ENCODE results near the gene SEL1L3.
A peak's percentile ranks its signal among the peaks of the same experiment; 100 is the strongest.

SEL1L3 gene

GRCh38 chr4:25890571-25891485, 28.0 kb upstream of the SEL1L3 start:
- Histone ChIP-seq H3K36me3 (ENCODE audit: insufficient read depth, low read length) (no peaks in the 10 kb centered on the region), H3K4me1 (ENCODE audit: control insufficient read depth, insufficient read depth, low read length) (no peaks in the 10 kb centered on the region), H3K27me3 (ENCODE audit: control insufficient read depth, insufficient read depth, low read length) (no peaks in the 10 kb centered on the region), H3K9me3 (replicated peaks; ENCODE audit: low read length) (no peaks in the 10 kb centered on the region), H3K4me3 (ENCODE audit: low read length) (no peak overlapping the region), H3K4me2 (ENCODE audit: low read length) (no peak overlapping the region), H3K9ac (ENCODE audit: low read depth, low read length) (no peak overlapping the region)

- H3K4me3 ChIP-seq (ENCODE audit: low read length) = no peak overlapping the region
- H3K4me2 ChIP-seq (ENCODE audit: low read length) = no peak overlapping the region
- H3K4me1 ChIP-seq (ENCODE audit: control insufficient read depth, insufficient read depth, low read length) = peaks cover 3% of the 10 kb centered on the region
- H3K9ac ChIP-seq (ENCODE audit: low read depth, low read length) = no peak overlapping the region
- no peaks in the 10 kb centered on the region for H3K27me3 ChIP-seq (ENCODE audit: control insufficient read depth, insufficient read depth, low read length)
- no peaks in the 10 kb centered on the region for H3K36me3 ChIP-seq (ENCODE audit: insufficient read depth, low read length)
- H3K9me3 ChIP-seq (replicated peaks; ENCODE audit: low read length) = no peaks in the 10 kb centered on the region
Observed at GRCh38 chr4:25889589-25890503, 27.1 kb upstream of the SEL1L3 start.

GRCh38 chr4:25888781-25889180, 26.0 kb upstream of the SEL1L3 start:
- Histone ChIP-seq H3K4me2 (ENCODE audit: low read length) (no peak overlapping the region), H3K9me3 (replicated peaks; ENCODE audit: low read length) (no peaks in the 10 kb centered on the region), H3K36me3 (ENCODE audit: insufficient read depth, low read length) (no peaks in the 10 kb centered on the region), H3K27me3 (ENCODE audit: control insufficient read depth, insufficient read depth, low read length) (no peaks in the 10 kb centered on the region), H3K9ac (ENCODE audit: low read depth, low read length) (no peak overlapping the region), H3K4me1 (ENCODE audit: control insufficient read depth, insufficient read depth, low read length) (peaks cover 13% of the 10 kb centered on the region), H3K4me3 (ENCODE audit: low read length) (no peak overlapping the region)

- H3K4me1 ChIP-seq (ENCODE audit: control insufficient read depth, insufficient read depth, low read length) = peaks cover 13% of the 10 kb centered on the region
- no peak overlapping the region for H3K4me3 ChIP-seq (ENCODE audit: low read length)
- no peaks in the 10 kb centered on the region for H3K36me3 ChIP-seq (ENCODE audit: insufficient read depth, low read length)
- H3K4me2 ChIP-seq (ENCODE audit: low read length) = peak overlapping the region; percentile 15
- no peaks in the 10 kb centered on the region for H3K27me3 ChIP-seq (ENCODE audit: control insufficient read depth, insufficient read depth, low read length)
- no peak overlapping the region for H3K9ac ChIP-seq (ENCODE audit: low read depth, low read length)
- no peaks in the 10 kb centered on the region for H3K9me3 ChIP-seq (replicated peaks; ENCODE audit: low read length)
Observed at GRCh38 chr4:25884031-25884782, 21.4 kb upstream of the SEL1L3 start.

GRCh38 chr4:25883565-25883964, 20.8 kb upstream of the SEL1L3 start:
- peaks cover 13% of the 10 kb centered on the region for H3K4me1 ChIP-seq (ENCODE audit: control insufficient read depth, insufficient read depth, low read length)
- H3K27me3 ChIP-seq (ENCODE audit: control insufficient read depth, insufficient read depth, low read length) = no peaks in the 10 kb centered on the region
- H3K9ac ChIP-seq (ENCODE audit: low read depth, low read length) = no peak overlapping the region
- no peak overlapping the region for H3K4me3 ChIP-seq (ENCODE audit: low read length)
- no peaks in the 10 kb centered on the region for H3K36me3 ChIP-seq (ENCODE audit: insufficient read depth, low read length)
- H3K4me2 ChIP-seq (ENCODE audit: low read length) = no peak overlapping the region
- H3K9me3 ChIP-seq (replicated peaks; ENCODE audit: low read length) = no peaks in the 10 kb centered on the region

GRCh38 chr4:25882226-25882625, 19.4 kb upstream of the SEL1L3 start:
- Histone ChIP-seq H3K36me3 (ENCODE audit: insufficient read depth, low read length) (no peaks in the 10 kb centered on the region), H3K9me3 (replicated peaks; ENCODE audit: low read length) (no peaks in the 10 kb centered on the region), H3K4me2 (ENCODE audit: low read length) (no peak overlapping the region), H3K9ac (ENCODE audit: low read depth, low read length) (no peak overlapping the region), H3K4me3 (ENCODE audit: low read length) (no peak overlapping the region), H3K27me3 (ENCODE audit: control insufficient read depth, insufficient read depth, low read length) (no peaks in the 10 kb centered on the region), H3K4me1 (ENCODE audit: control insufficient read depth, insufficient read depth, low read length) (peaks cover 13% of the 10 kb centered on the region)

GRCh38 chr4:25881193-25881592, 18.4 kb upstream of the SEL1L3 start:
- Histone ChIP-seq H3K9ac (ENCODE audit: low read depth, low read length) (no peak overlapping the region), H3K9me3 (replicated peaks; ENCODE audit: low read length) (no peaks in the 10 kb centered on the region), H3K4me2 (ENCODE audit: low read length) (no peak overlapping the region), H3K4me1 (ENCODE audit: control insufficient read depth, insufficient read depth, low read length) (peaks cover 13% of the 10 kb centered on the region), H3K4me3 (ENCODE audit: low read length) (no peak overlapping the region), H3K36me3 (ENCODE audit: insufficient read depth, low read length) (no peaks in the 10 kb centered on the region), H3K27me3 (ENCODE audit: control insufficient read depth, insufficient read depth, low read length) (no peaks in the 10 kb centered on the region)

- Histone ChIP-seq H3K9ac (ENCODE audit: low read depth, low read length) (no peak overlapping the region), H3K9me3 (replicated peaks; ENCODE audit: low read length) (no peaks in the 10 kb centered on the region), H3K4me1 (ENCODE audit: control insufficient read depth, insufficient read depth, low read length) (peaks cover 12% of the 10 kb centered on the region), H3K4me2 (ENCODE audit: low read length) (no peak overlapping the region), H3K36me3 (ENCODE audit: insufficient read depth, low read length) (no peaks in the 10 kb centered on the region), H3K27me3 (ENCODE audit: control insufficient read depth, insufficient read depth, low read length) (no peaks in the 10 kb centered on the region), H3K4me3 (ENCODE audit: low read length) (no peak overlapping the region)
Observed at GRCh38 chr4:25879991-25880651, 17.3 kb upstream of the SEL1L3 start.

- Histone ChIP-seq H3K9ac (ENCODE audit: low read depth, low read length) (no peak overlapping the region), H3K4me3 (ENCODE audit: low read length) (no peak overlapping the region), H3K4me2 (ENCODE audit: low read length) (no peak overlapping the region), H3K4me1 (ENCODE audit: control insufficient read depth, insufficient read depth, low read length) (peaks cover 7% of the 10 kb centered on the region), H3K36me3 (ENCODE audit: insufficient read depth, low read length) (no peaks in the 10 kb centered on the region), H3K9me3 (replicated peaks; ENCODE audit: low read length) (no peaks in the 10 kb centered on the region), H3K27me3 (ENCODE audit: control insufficient read depth, insufficient read depth, low read length) (no peaks in the 10 kb centered on the region)
Observed at GRCh38 chr4:25879587-25879986, 16.8 kb upstream of the SEL1L3 start.

- Histone ChIP-seq H3K36me3 (ENCODE audit: insufficient read depth, low read length) (no peaks in the 10 kb centered on the region), H3K4me1 (ENCODE audit: control insufficient read depth, insufficient read depth, low read length) (peaks cover 2% of the 10 kb centered on the region), H3K4me3 (ENCODE audit: low read length) (no peak overlapping the region), H3K9me3 (replicated peaks; ENCODE audit: low read length) (no peaks in the 10 kb centered on the region), H3K4me2 (ENCODE audit: low read length) (no peak overlapping the region), H3K27me3 (ENCODE audit: control insufficient read depth, insufficient read depth, low read length) (no peaks in the 10 kb centered on the region), H3K9ac (ENCODE audit: low read depth, low read length) (no peak overlapping the region)
Observed at GRCh38 chr4:25879091-25879584, 16.4 kb upstream of the SEL1L3 start.
